Measurements from ENCODE around the gene ABHD1. TPM values are rescaled to one million over a fixed set of nuclear protein-coding genes. Genes with fewer than 3 reads are reported as not detected.
"Not testable (repeated sequence)": the region's sequence is repeated elsewhere in the genome, so short reads cannot be mapped to it uniquely, and the experiment has no call there.

Gene ABHD1
- total and polyA plus RNA-seq, 2 donors (not counting 3 experiments of a cell fraction or from before 2014, with no cell fraction given): 0.07 TPM; not detected in 1

- Histone ChIP-seq H4K20me1 (replicated peaks; ENCODE audit: control insufficient read depth, extremely low read depth, insufficient read depth, low read length) (no peaks in the 10 kb centered on the region), H3K36me3 (ENCODE audit: control insufficient read depth in 2 of 2, extremely low read depth in 1 of 2, insufficient read depth in 2 of 2, low read length in 2 of 2) (no peaks in the 10 kb centered on the region), H3K4me1 (ENCODE audit: control insufficient read depth, extremely low read depth, insufficient read depth, low read length) (no peaks in the 10 kb centered on the region), H3K27me3 (ENCODE audit: control insufficient read depth in 2 of 2, insufficient read depth in 2 of 2, low read length in 2 of 2) (no peaks in the 10 kb centered on the region), H2AFZ (ENCODE audit: low read depth, low read length) (no peak overlapping the region), H3K4me2 (ENCODE audit: insufficient read depth, low read length) (no peak overlapping the region), H3K9ac (replicated peaks; ENCODE audit: extremely low read depth, insufficient read depth, low read length) (no peak overlapping the region), H3K9me3 (replicated peaks; ENCODE audit: control insufficient read depth, insufficient read depth, low read length) (no peaks in the 10 kb centered on the region), H3K79me2 (ENCODE audit: control insufficient read depth, insufficient read depth, low read length) (no peaks in the 10 kb centered on the region), H3K4me3 (replicated peaks in 1 of 3; ENCODE audit: insufficient read depth in 1 of 3, low read depth in 1 of 3, low read length in 3 of 3) (no peak overlapping the region), H3K9me1 (replicated peaks; ENCODE audit: control insufficient read depth, extremely low read depth, insufficient read depth, low read length) (no peaks in the 10 kb centered on the region), H3K27ac (ENCODE audit: insufficient read depth, low read depth, low read length) (no peak overlapping the region)
- POLR2A ChIA-PET: no interaction called here
- intact Hi-C loops (cut with micrococcal nuclease): no loop called here
- TF ChIP-seq CTCF (IDR thresholded peaks at IDR 0.05; ENCODE audit: extremely low read depth in 1 of 2, insufficient read depth in 1 of 2, low read depth in 1 of 2, low read length in 2 of 2): no peak
- no peak for TF ChIP-seq POLR2AphosphoS5 (IDR thresholded peaks at IDR 0.05; ENCODE audit: insufficient read depth, low read depth, low read length)
- TF ChIP-seq MAX (IDR thresholded peaks at IDR 0.05; ENCODE audit: insufficient read depth, insufficient read length): no peak
- no peak for TF ChIP-seq POLR2A (IDR thresholded peaks at IDR 0.05; ENCODE audit: low read depth, low read length)
- TF ChIP-seq GATA2 (IDR thresholded peaks at IDR 0.05; ENCODE audit: insufficient read depth, insufficient read length, low read depth, low read length): no peak
- TF ChIP-seq MYC (IDR thresholded peaks at IDR 0.05; ENCODE audit: low read depth, low read length): no peak
- no peak for TF ChIP-seq FOS (IDR thresholded peaks at IDR 0.05; ENCODE audit: borderline replicate concordance, insufficient read depth, low read length)
- BruUV-seq (replicated peaks): no TSS peak
- dilution Hi-C loops (cut with MboI; ENCODE audit: extremely low pct_ligation_motif_present, low sequenced_read_pairs): no loop called here
- CTCF ChIA-PET: interaction anchor here (0.9 to 1.9 kb wide), 6 partner anchors 9 to 194 kb away, joined by 3 to 10 read pairs (median 4); no protein-coding TSS in a partner anchor
- FAIRE-seq (no peak), DNase-seq (ENCODE audit: low read depth, low spot score) (no peak)
Measured at GRCh38 chr2:27109083-27109482, 14.5 kb upstream of the ABHD1 start.

- H3K4me2 ChIP-seq (ENCODE audit: insufficient read depth, low read length); H3K79me2 ChIP-seq (ENCODE audit: control insufficient read depth, insufficient read depth, low read length); H3K4me1 ChIP-seq (ENCODE audit: control insufficient read depth, extremely low read depth, insufficient read depth, low read length); H3K36me3 ChIP-seq (ENCODE audit: control insufficient read depth in 2 of 2, extremely low read depth in 1 of 2, insufficient read depth in 2 of 2, low read length in 2 of 2); H2AFZ ChIP-seq (ENCODE audit: low read depth, low read length); H4K20me1 ChIP-seq (replicated peaks; ENCODE audit: control insufficient read depth, extremely low read depth, insufficient read depth, low read length); intact Hi-C loops (cut with micrococcal nuclease); H3K9ac ChIP-seq (replicated peaks; ENCODE audit: extremely low read depth, insufficient read depth, low read length); BruUV-seq (replicated peaks); H3K9me3 ChIP-seq (replicated peaks; ENCODE audit: control insufficient read depth, insufficient read depth, low read length); DNase-seq (ENCODE audit: low read depth, low spot score); POLR2A ChIA-PET; H3K4me3 ChIP-seq (replicated peaks in 1 of 3; ENCODE audit: insufficient read depth in 1 of 3, low read depth in 1 of 3, low read length in 3 of 3); H3K27ac ChIP-seq (ENCODE audit: insufficient read depth, low read depth, low read length); H3K27me3 ChIP-seq (ENCODE audit: control insufficient read depth in 2 of 2, insufficient read depth in 2 of 2, low read length in 2 of 2); H3K9me1 ChIP-seq (replicated peaks; ENCODE audit: control insufficient read depth, extremely low read depth, insufficient read depth, low read length); FAIRE-seq; dilution Hi-C loops (cut with MboI; ENCODE audit: extremely low pct_ligation_motif_present, low sequenced_read_pairs): not testable (repeated sequence)
- CTCF ChIA-PET: interaction anchor here (1.1 kb wide), 1 partner anchor 23 kb away, joined by 3 read pairs; no protein-coding TSS in a partner anchor
Measured at GRCh38 chr2:27110603-27111352, 12.8 kb upstream of the ABHD1 start.

GRCh38 chr2:27111392-27112078, 12.1 kb upstream of the ABHD1 start:
- CTCF ChIA-PET: interaction anchor here (1.1 kb wide), 1 partner anchor 22 kb away, joined by 3 read pairs; no protein-coding TSS in a partner anchor
- H3K27ac ChIP-seq (ENCODE audit: insufficient read depth, low read depth, low read length); H3K4me1 ChIP-seq (ENCODE audit: control insufficient read depth, extremely low read depth, insufficient read depth, low read length); H3K9me3 ChIP-seq (replicated peaks; ENCODE audit: control insufficient read depth, insufficient read depth, low read length); dilution Hi-C loops (cut with MboI; ENCODE audit: extremely low pct_ligation_motif_present, low sequenced_read_pairs); DNase-seq (ENCODE audit: low read depth, low spot score); H2AFZ ChIP-seq (ENCODE audit: low read depth, low read length); POLR2A ChIA-PET; H3K9ac ChIP-seq (replicated peaks; ENCODE audit: extremely low read depth, insufficient read depth, low read length); H3K4me3 ChIP-seq (replicated peaks in 1 of 3; ENCODE audit: insufficient read depth in 1 of 3, low read depth in 1 of 3, low read length in 3 of 3); BruUV-seq (replicated peaks); H3K9me1 ChIP-seq (replicated peaks; ENCODE audit: control insufficient read depth, extremely low read depth, insufficient read depth, low read length); intact Hi-C loops (cut with micrococcal nuclease); H3K27me3 ChIP-seq (ENCODE audit: control insufficient read depth in 2 of 2, insufficient read depth in 2 of 2, low read length in 2 of 2); FAIRE-seq; H3K36me3 ChIP-seq (ENCODE audit: control insufficient read depth in 2 of 2, extremely low read depth in 1 of 2, insufficient read depth in 2 of 2, low read length in 2 of 2); H3K79me2 ChIP-seq (ENCODE audit: control insufficient read depth, insufficient read depth, low read length); H4K20me1 ChIP-seq (replicated peaks; ENCODE audit: control insufficient read depth, extremely low read depth, insufficient read depth, low read length); H3K4me2 ChIP-seq (ENCODE audit: insufficient read depth, low read length): not testable (repeated sequence)

Data from endothelial cell of umbilical vein (primary cell).